Right lung (tissue), 5 donors: ENCODE data around the gene DCC. TPM values are rescaled to one million over a fixed set of nuclear protein-coding genes. Genes with fewer than 3 reads are reported as not detected.
"Not testable (repeated sequence)": the region's sequence is repeated elsewhere in the genome, so short reads cannot be mapped to it uniquely, and the experiment has no call there.

Experiments
- DNase-seq, 2 donors: peaks; one replicate each; pipeline ENCODE4 v3.0.0-alpha.2; 2013
- polyA plus RNA-seq, 5 donors: library from polyadenylated mRNA; unstranded; fragments of 120-200 nt; gene quantifications; one replicate each; pipeline versions ENCODE4 v1.2.1 to v1.2.3, GENCODE V29; 2013; ENCODE audit warnings: inconsistent platforms in 1 of 5, low replicate concordance in 1 of 5; ENCODE audit not compliant: insufficient read length in 5 of 5, insufficient read depth in 1 of 5

DCC gene
- polyA plus RNA-seq, 5 donors = 0.92 to 4.5 (median 2.5) TPM

DNA sequence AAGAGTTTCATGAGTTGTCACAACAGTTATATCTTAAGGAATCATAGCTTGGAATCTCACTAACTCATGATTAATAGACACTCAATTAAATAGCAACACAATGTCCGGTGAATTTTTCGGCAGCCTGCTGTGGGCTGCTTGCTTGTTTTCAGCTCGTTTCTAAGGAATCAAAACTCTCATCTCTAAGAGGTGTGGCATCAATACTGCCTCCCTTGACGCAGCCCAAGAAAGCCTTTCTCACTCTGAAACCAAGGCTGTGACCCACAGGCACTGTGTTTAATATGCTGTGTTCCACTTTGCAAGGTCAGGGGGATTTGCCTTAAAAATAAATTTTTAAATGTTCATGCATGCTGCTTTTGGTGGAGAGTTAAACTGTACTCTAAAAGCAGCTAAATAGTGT is 5.4 kb downstream of the DCC start:
- DNase-seq = no peak

GRCh38 chr18:52348209-52348608 is 8.2 kb downstream of the DCC start:
- no peak for DNase-seq

GRCh38 chr18:52349498-52349897 is 9.5 kb downstream of the DCC start:
- DNase-seq = no peak

DNA sequence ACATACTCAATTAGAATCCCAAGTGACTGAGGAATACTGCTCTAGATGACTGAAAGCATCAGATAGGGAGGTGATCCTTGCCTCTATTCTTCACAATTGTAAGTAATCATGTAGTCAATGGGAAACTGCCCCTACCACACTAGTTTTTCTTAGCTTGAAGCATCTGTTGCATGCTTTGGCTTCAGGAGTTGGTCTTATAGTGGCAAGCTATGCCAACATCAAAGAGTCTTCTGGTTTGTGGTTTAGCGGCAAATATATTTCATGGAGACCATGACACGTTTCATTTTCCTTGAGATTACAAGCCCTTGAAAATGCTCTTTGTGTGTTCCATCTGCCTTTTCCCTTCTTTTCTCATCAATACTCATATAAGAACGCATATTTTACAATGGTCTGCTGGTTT is 12.9 kb downstream of the DCC start:
- DNase-seq = no peak

DNA sequence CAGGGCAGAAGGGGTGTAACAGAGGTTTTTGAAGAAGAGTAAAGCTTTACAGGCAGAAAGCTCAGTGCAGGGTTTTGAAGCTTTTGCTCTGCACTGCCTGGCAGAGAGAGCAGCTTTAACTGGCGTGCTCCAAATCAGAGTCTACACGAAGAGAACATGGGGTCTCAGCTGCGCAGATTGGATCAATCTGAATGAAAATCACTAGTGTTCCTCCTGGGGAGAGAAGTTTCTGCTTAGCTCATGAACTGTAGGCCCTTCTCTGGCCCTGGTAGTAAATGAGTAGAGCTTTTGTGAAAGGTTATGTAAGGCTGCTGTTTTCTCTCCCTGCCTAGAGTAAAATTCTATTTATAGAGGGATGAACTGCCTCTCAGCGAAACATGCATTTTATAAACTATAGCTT is 13.6 kb downstream of the DCC start:
- DNase-seq = no peak

DNA sequence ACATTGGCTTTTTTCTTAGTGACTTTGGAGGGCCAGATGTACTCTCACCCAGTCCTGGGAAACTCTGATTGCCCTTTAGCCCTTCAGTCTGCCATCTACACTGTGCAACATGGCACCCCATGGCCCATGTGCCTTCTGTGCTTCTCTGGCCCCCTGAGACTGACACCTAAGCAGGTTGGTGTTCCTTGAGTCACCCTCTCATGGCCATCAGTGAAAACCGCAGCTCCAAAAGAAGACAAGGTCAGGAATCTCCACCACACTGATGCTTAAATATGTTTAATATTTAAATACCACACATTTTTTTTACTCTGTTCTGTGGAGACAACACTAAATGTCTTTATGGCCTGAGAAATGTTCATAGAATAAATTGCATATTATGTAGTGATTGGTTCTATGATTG is 23.9 kb downstream of the DCC start:
- DNase-seq = no peak

DNA sequence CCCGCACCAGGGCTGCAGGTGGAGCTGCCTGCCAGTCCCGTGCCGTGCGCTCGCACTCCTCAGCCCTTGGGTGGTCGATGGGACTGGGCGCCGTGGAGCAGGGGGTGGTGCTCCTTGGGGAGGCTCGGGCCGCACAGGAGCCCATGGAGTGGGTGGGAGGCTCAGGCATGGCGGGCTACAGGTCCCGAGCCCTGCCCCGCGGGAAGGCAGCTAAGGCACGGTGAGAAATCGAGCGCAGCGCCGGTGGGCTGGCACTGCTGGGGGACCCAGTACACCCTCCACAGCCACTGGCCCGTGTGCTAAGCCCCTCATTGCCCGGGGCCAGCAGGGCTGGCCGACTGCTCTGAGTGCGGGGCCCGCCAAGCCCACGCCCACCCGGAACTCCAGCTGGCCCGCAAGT is 26.9 kb downstream of the DCC start:
- DNase-seq = not testable (repeated sequence)

DNA sequence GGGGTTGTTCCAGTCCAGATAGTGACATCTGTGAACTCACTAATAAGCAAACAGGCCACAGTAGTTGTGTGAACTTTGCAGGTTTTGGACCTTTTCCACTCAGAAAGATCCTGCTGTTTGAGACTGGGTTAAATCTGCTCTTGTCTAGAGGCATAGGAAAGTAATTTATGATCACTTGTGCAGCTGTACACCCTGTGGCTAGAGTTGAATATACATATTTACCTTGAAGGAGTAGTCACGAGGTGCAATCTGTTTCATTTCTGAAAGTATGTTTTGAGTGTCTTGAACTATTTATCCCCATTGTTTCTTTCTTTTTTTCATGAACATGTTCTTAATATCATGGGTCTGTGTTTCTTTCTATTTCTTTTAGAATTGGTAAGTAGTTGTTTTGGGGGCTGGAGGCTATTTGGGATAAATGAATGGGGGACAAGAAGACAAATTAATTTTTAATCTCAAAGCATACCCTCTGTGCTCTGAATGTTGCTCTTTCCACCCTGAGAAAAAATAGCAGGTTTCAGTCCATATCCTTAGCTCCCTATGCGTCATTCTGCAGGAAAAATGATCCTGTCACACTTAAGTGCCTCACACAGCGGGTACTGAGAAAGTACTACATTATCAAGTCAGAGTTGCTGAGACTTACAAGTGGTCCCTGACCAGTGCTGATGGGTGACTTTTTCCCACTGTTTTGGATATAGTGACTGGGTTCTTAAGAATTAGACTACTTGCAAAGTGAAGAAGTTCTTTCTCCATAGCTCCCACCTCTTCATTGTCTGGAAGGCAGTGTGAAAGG is 28.2 kb downstream of the DCC start:
- DNase-seq = no peak

DNA sequence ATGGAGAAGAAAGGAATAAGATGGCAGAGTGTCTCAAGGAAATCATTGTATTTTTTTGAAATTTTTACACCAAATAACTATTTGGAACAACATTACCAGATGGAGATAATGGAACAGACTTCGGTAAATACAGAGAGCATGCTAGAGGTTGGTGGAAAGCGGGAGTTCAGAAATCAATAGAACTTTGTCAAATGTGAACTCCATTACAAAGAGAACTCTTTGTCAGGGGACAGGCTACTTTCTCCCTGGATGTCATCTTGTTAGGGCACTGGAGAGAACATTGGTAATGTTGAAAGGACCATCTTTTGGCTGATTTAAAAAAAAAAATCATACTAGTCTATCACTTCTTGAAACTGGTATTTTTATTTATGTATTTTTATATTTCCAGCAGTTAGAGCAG is 30.8 kb downstream of the DCC start:
- no peak for DNase-seq

DNA sequence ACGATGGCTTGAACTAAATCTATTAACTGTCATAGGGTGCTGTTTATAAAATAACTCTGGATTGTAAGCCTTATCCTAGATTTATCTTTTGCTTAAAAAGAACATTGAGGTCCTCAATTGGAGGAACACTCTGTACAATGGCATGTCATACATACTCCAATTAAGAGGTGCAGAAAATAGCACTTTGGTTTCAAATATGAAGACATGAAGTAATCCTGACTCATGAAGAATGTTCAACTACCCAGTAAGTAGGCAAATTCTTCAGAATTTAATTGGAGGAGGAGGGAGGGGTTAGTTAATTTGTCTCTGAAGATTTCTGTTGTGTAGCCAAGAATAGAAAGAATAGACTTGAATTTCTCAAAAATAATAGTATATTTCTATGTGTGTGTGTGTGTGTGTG is 36.1 kb downstream of the DCC start:
- DNase-seq = no peak

- DNase-seq = no peak
Observed at GRCh38 chr18:52377094-52377493, 37.1 kb downstream of the DCC start.

DNA sequence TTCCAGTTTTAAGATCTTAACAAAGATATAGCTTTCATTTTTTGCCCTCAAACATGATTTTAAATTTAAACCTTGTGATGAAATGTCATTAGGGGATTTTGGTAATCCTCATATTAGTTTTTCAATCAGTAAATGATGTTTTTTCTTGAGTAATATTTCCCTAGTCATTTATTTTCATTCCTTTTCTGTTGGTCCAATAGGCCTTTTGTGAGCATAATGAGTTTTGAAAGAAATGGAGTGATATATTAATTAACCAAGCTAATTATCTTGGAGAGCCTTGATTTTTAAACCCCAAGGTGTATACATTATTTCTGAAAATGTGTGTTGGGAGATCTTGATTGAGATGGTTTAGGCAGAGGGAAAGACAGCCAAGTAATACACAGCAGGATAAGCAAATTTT is 46.3 kb downstream of the DCC start:
- no peak for DNase-seq

DNA sequence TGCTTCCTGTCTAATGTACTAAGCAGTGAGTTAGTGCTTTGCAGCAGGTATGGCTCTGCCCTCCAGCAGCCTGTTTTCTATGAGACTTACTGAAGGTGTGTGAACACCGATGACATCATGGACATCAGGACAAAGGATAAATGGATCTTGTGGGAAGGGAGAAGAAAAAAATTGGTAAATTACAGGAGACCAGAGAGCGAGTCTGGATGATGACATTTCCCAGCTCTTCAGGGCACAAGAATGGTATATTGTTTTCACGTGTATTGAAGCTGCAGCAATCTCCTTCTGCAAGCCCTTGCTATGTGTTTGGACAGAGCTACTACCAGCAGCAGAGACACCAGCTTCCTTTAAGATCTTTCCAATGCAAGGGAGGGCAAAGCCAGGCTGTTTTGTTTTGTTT is 47.2 kb downstream of the DCC start:
- DNase-seq = no peak

- DNase-seq = no peak
Observed at GRCh38 chr18:52391810-52392559, 52.0 kb downstream of the DCC start.

- DNase-seq = no peak
Observed at GRCh38 chr18:52394602-52395001, 54.6 kb downstream of the DCC start.

- DNase-seq = no peak
Observed at GRCh38 chr18:52395146-52395852, 55.3 kb downstream of the DCC start.

- DNase-seq = no peak
Observed at GRCh38 chr18:52401236-52401635, 61.2 kb downstream of the DCC start.

DNA sequence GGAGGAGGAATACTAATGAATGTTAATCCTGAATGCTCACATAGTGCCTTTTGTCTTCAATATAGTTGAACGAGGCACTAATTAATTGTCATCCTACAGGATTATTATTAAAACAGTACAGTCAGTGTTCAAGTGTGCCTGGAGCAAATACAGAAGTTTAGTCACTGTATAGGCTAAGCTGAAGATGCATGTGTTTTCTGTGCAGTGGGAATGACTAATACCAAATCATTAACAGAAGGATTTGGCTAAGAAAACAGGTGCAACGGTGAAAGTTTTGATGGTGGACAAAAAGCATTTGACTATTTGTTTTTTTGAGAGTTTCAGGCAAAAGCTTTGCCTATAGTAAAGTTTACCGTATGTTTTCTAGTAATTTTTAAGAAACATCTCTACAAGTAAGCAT is 62.8 kb downstream of the DCC start:
- no peak for DNase-seq

GRCh38 chr18:52403291-52404021 is 63.5 kb downstream of the DCC start:
- no peak for DNase-seq

DNA sequence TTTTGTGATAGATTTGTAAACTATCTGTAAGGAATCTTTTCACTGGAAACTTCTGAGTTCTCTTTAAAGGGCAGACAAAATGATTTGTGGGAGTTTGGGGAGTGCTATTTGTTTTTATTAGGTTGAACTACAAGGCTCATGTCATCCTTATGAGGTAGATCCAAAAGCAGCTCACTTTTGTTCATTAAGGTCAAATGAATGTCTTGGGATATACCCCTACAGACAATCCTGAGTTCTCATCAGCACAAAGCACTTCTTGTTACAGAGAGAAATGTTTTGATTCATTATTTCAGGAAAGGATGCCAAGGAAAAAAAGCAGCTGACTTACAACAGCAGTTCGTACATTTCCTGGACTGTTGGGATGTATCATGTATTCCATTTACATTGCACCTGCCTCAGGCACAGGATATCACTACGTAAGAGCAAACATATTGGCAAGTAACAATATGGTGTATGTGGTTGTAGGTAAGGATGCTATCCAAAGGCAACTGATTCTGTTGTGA is 68.9 kb downstream of the DCC start:
- DNase-seq = no peak

- no peak for DNase-seq
Observed at GRCh38 chr18:52409727-52410126, 69.7 kb downstream of the DCC start.

GRCh38 chr18:52415131-52415530 is 75.1 kb downstream of the DCC start:
- no peak for DNase-seq
